ENCODE measurements around the gene TOX2.

DNA sequence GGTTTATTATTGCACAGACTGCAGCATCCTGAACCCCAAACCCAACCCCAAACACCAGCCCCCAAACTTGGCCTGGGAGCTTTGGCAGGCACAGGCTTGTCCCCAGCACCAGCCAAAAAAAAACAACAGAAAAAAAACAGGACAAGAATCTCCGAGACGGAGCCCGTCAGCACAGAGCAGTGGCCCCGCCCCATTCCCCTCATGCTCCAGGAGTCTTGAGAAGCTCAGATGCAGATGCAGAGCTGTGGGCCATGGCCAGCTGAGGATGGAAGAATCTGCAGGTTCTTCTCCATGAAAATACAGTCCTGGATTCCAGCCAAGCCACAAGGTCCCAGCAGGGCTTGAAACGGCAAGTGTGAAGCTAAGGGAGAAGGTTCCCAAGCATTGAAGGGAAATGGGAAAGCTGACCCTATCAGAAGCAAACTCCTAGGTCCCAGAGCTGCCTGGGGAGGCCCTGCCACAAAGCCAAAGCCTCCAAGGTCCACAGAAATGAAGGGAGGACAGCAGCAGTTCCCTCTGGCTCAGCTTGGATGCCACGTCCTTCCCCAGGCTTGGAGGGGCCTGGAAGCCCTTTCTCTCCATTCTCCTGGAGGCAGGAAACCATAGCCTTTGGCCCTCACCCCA, 197.2 kb downstream of the TOX2 start:
- TF ChIP-seq, protein P1, sequence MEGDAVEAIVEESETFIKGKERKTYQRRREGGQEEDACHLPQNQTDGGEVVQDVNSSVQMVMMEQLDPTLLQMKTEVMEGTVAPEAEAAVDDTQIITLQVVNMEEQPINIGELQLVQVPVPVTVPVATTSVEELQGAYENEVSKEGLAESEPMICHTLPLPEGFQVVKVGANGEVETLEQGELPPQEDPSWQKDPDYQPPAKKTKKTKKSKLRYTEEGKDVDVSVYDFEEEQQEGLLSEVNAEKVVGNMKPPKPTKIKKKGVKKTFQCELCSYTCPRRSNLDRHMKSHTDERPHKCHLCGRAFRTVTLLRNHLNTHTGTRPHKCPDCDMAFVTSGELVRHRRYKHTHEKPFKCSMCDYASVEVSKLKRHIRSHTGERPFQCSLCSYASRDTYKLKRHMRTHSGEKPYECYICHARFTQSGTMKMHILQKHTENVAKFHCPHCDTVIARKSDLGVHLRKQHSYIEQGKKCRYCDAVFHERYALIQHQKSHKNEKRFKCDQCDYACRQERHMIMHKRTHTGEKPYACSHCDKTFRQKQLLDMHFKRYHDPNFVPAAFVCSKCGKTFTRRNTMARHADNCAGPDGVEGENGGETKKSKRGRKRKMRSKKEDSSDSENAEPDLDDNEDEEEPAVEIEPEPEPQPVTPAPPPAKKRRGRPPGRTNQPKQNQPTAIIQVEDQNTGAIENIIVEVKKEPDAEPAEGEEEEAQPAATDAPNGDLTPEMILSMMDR (IDR thresholded peaks at IDR 0.05; ENCODE audit: insufficient read depth, low read depth, low read length) = no peak
- no peak for TF ChIP-seq EZH2 (IDR thresholded peaks at IDR 0.05; ENCODE audit: insufficient read depth, low read length)
